ENCODE measurements around the gene GSK3A. TPM values are rescaled to one million over a fixed set of nuclear protein-coding genes. Genes with fewer than 3 reads are reported as not detected.

Gene GSK3A
- total and polyA plus RNA-seq, 8 donors, result 5.8 to 77.2 (median 30.2) TPM

GRCh38 chr19:42249769-42250168 is 7.4 kb upstream of the GSK3A start:
- peak overlapping the region in 4 of 5 donors; percentile 99 to 100 (median 100) for H3K27ac ChIP-seq
- no peaks in the 10 kb centered on the region for H3K27me3 ChIP-seq
- TF ChIP-seq CTCF (IDR thresholded peaks at IDR 0.05) (no peak), POLR2AphosphoS5 (IDR thresholded peaks at IDR 0.05) (no peak), POLR2A (IDR thresholded peaks at IDR 0.05) (no peak), EP300 (IDR thresholded peaks at IDR 0.05) (no peak)
- DNase-seq, result no peak
- intact Hi-C loops (cut with DNase I; ENCODE audit: low total_unique reads), result loop anchor here (5.0 kb wide), 1 partner anchor 38 kb away; no protein-coding TSS in a partner anchor
- peaks cover 45 to 83% (median 61%) of the 10 kb centered on the region in 4 donors for H3K4me1 ChIP-seq
- H3K4me3 ChIP-seq, result no peak overlapping the region
- 68 to 84% (median 77%) methylated on average over 6 of the region's 6 CpGs for WGBS, 5 donors
- no peaks in the 10 kb centered on the region for H3K9me3 ChIP-seq
- peaks cover 17 to 36% (median 26%) of the 10 kb centered on the region in 4 donors for H3K36me3 ChIP-seq

- H3K4me3 ChIP-seq, result no peak overlapping the region
- DNase-seq, result no peak
- no peaks in the 10 kb centered on the region for H3K27me3 ChIP-seq
- H3K9me3 ChIP-seq, result no peaks in the 10 kb centered on the region
- intact Hi-C loops (cut with DNase I; ENCODE audit: low total_unique reads), result loop anchor here (5.0 kb wide), 1 partner anchor 38 kb away; no protein-coding TSS in a partner anchor
- peaks cover 46 to 84% (median 61%) of the 10 kb centered on the region in 4 donors for H3K4me1 ChIP-seq
- 82 to 92% (median 88%) methylated on average over 29 to 36 of the region's 36 CpGs for WGBS, 5 donors
- H3K36me3 ChIP-seq, result peaks cover 17 to 36% (median 26%) of the 10 kb centered on the region in 4 donors
- TF ChIP-seq POLR2A (IDR thresholded peaks at IDR 0.05), result no peak
- no peak for TF ChIP-seq CTCF (IDR thresholded peaks at IDR 0.05)
- TF ChIP-seq EP300 (IDR thresholded peaks at IDR 0.05), result no peak
- TF ChIP-seq POLR2AphosphoS5 (IDR thresholded peaks at IDR 0.05), result no peak
- peak overlapping the region in 4 of 5 donors; percentile 99 to 100 (median 100) for H3K27ac ChIP-seq
Measured at GRCh38 chr19:42249149-42249750, 6.8 kb upstream of the GSK3A start.

GRCh38 chr19:42248270-42249148 is 6.1 kb upstream of the GSK3A start:
- Histone ChIP-seq H3K9me3 (no peaks in the 10 kb centered on the region), H3K27ac (peak overlapping the region in 2 of 5 donors; percentile 94 to 97), H3K36me3 (peaks cover 17 to 36% (median 26%) of the 10 kb centered on the region in 4 donors), H3K27me3 (no peaks in the 10 kb centered on the region), H3K4me3 (no peak overlapping the region), H3K4me1 (peaks cover 51 to 92% (median 69%) of the 10 kb centered on the region in 4 donors)
- intact Hi-C loops (cut with DNase I; ENCODE audit: low total_unique reads), result loop anchor here (5.0 kb wide), 1 partner anchor 39 kb away; no protein-coding TSS in a partner anchor
- no peak for DNase-seq
- TF ChIP-seq EP300 (IDR thresholded peaks at IDR 0.05) (no peak), POLR2AphosphoS5 (IDR thresholded peaks at IDR 0.05) (no peak), POLR2A (IDR thresholded peaks at IDR 0.05) (no peak), CTCF (IDR thresholded peaks at IDR 0.05) (no peak)
- WGBS, 5 donors, result 83 to 90% (median 89%) methylated on average over 35 to 41 of the region's 41 CpGs

- Histone ChIP-seq H3K36me3 (peaks cover 17 to 36% (median 26%) of the 10 kb centered on the region in 4 donors), H3K27ac (peak overlapping the region in 3 of 5 donors; percentile 72 to 97 (median 94)), H3K27me3 (no peaks in the 10 kb centered on the region), H3K4me3 (no peak overlapping the region), H3K9me3 (no peaks in the 10 kb centered on the region), H3K4me1 (peaks cover 48 to 89% (median 66%) of the 10 kb centered on the region in 4 donors)
- intact Hi-C loops (cut with DNase I; ENCODE audit: low total_unique reads), result loop anchor here (5.0 kb wide), 1 partner anchor 40 kb away; no protein-coding TSS in a partner anchor
- DNase-seq, result no peak
- TF ChIP-seq POLR2AphosphoS5 (IDR thresholded peaks at IDR 0.05) (no peak), CTCF (IDR thresholded peaks at IDR 0.05) (no peak), EP300 (IDR thresholded peaks at IDR 0.05) (no peak), POLR2A (IDR thresholded peaks at IDR 0.05) (no peak)
- 85 to 96% (median 95%) methylated on average over 6 of the region's 6 CpGs for WGBS, 5 donors
Measured at GRCh38 chr19:42247640-42248199, 5.3 kb upstream of the GSK3A start.
